ENCODE data around the gene MAML3. TPM values are rescaled to one million over a fixed set of nuclear protein-coding genes. Genes with fewer than 3 reads are reported as not detected.

The MAML3 gene
- polyA plus RNA-seq, 2 donors, result 3.7 to 3.8 TPM

GRCh38 chr4:140090215-140090731 is 63.7 kb downstream of the MAML3 start:
- no peaks in the 10 kb centered on the region for H3K36me3 ChIP-seq (ENCODE audit: control insufficient read depth in 2 of 2, insufficient read depth in 2 of 2, low read length in 1 of 2)
- WGBS, 2 donors, result 55 to 59% methylated on average over 5 of the region's 5 CpGs
- H3K4me3 ChIP-seq (ENCODE audit: low read depth in 1 of 2, low read length in 2 of 2), result no peak overlapping the region
- peaks cover 0 to 5% of the 10 kb centered on the region in 2 donors for H3K4me1 ChIP-seq (ENCODE audit: control insufficient read depth in 2 of 2, insufficient read depth in 2 of 2, low read length in 1 of 2)
- no peak overlapping the region for H3K27ac ChIP-seq (ENCODE audit: low read depth in 2 of 2, low read length in 1 of 2)
- H3K9me3 ChIP-seq (ENCODE audit: control insufficient read depth in 2 of 2, insufficient read depth in 1 of 2, low read depth in 1 of 2, low read length in 1 of 2), result no peaks in the 10 kb centered on the region
- no peaks in the 10 kb centered on the region for H3K27me3 ChIP-seq (ENCODE audit: control insufficient read depth in 1 of 2, insufficient read depth in 2 of 2, low read length in 2 of 2)

GRCh38 chr4:140089216-140089615 is 64.8 kb downstream of the MAML3 start:
- Histone ChIP-seq H3K36me3 (ENCODE audit: control insufficient read depth in 2 of 2, insufficient read depth in 2 of 2, low read length in 1 of 2) (no peaks in the 10 kb centered on the region), H3K27ac (ENCODE audit: low read depth in 2 of 2, low read length in 1 of 2) (no peak overlapping the region), H3K4me1 (ENCODE audit: control insufficient read depth in 2 of 2, insufficient read depth in 2 of 2, low read length in 1 of 2) (peaks cover 0 to 3% of the 10 kb centered on the region in 2 donors), H3K27me3 (ENCODE audit: control insufficient read depth in 1 of 2, insufficient read depth in 2 of 2, low read length in 2 of 2) (no peaks in the 10 kb centered on the region), H3K9me3 (ENCODE audit: control insufficient read depth in 2 of 2, insufficient read depth in 1 of 2, low read depth in 1 of 2, low read length in 1 of 2) (no peaks in the 10 kb centered on the region), H3K4me3 (ENCODE audit: low read depth in 1 of 2, low read length in 2 of 2) (no peak overlapping the region)

DNA sequence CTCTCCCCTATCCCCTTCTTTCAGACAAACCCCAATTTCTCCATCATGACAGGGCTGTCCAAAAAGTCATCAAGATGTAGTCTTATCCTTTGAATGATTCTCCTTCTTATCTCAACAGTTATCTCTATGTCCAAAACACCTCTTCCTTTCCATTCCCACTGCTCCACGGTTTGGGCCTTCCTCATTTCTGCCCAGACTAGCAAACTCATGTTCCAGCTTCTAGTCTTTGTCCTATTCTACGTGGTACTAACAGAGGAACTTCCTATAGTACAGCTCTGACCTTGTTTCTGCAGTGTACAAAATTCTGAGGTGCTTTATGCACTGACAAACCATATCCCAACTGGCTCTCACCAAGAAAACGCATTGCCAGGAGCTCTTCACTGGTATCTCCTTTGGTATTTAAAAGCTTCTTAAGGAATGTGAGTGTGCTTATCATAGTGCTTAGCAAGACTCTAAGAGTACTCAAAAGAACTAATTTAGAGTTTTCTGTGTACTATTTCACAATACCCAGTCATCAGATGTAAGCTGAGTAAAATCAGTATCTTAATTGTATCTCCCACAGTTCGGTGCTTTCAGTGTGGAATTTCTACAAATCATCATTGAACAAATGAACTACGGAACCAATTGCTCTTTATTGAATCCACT is 65.5 kb downstream of the MAML3 start:
- H3K27ac ChIP-seq (ENCODE audit: low read depth in 2 of 2, low read length in 1 of 2), result no peak overlapping the region
- no peak overlapping the region for H3K4me3 ChIP-seq (ENCODE audit: low read depth in 1 of 2, low read length in 2 of 2)
- H3K27me3 ChIP-seq (ENCODE audit: control insufficient read depth in 1 of 2, insufficient read depth in 2 of 2, low read length in 2 of 2), result no peaks in the 10 kb centered on the region
- WGBS, 2 donors, result 83 to 85% methylated on average over 5 of the region's 5 CpGs
- no peaks in the 10 kb centered on the region for H3K9me3 ChIP-seq (ENCODE audit: control insufficient read depth in 2 of 2, insufficient read depth in 1 of 2, low read depth in 1 of 2, low read length in 1 of 2)
- H3K4me1 ChIP-seq (ENCODE audit: control insufficient read depth in 2 of 2, insufficient read depth in 2 of 2, low read length in 1 of 2), result no peaks in the 10 kb centered on the region
- no peaks in the 10 kb centered on the region for H3K36me3 ChIP-seq (ENCODE audit: control insufficient read depth in 2 of 2, insufficient read depth in 2 of 2, low read length in 1 of 2)

DNA sequence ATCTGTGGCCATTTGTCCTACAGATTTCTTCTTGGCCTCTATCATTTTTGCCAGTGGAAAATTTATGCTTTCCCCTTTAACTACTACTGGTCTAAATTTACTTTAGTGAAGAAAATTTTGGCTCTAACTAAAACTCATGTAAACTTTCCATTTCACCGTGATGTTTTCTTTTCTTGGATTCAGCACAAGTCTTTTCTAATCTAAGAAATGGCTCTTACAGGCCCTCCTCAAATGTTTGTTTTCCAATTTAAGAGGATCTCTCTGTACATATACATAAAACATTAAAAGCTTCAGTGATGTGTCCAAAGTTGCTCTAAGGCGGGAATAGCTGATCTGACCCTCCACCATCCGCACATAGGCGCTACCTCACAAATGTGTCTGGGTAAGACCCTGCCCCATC is 68.1 kb downstream of the MAML3 start:
- Histone ChIP-seq H3K4me1 (ENCODE audit: control insufficient read depth in 2 of 2, insufficient read depth in 2 of 2, low read length in 1 of 2) (peaks cover 0 to 2% of the 10 kb centered on the region in 2 donors), H3K4me3 (ENCODE audit: low read depth in 1 of 2, low read length in 2 of 2) (no peak overlapping the region), H3K27ac (ENCODE audit: low read depth in 2 of 2, low read length in 1 of 2) (no peak overlapping the region), H3K9me3 (ENCODE audit: control insufficient read depth in 2 of 2, insufficient read depth in 1 of 2, low read depth in 1 of 2, low read length in 1 of 2) (no peaks in the 10 kb centered on the region), H3K36me3 (ENCODE audit: control insufficient read depth in 2 of 2, insufficient read depth in 2 of 2, low read length in 1 of 2) (no peaks in the 10 kb centered on the region), H3K27me3 (ENCODE audit: control insufficient read depth in 1 of 2, insufficient read depth in 2 of 2, low read length in 2 of 2) (no peaks in the 10 kb centered on the region)
- 84 to 86% methylated on average over 4 of the region's 4 CpGs for WGBS, 2 donors

GRCh38 chr4:140085062-140085622 is 68.8 kb downstream of the MAML3 start:
- 77 to 82% methylated on average over 9 of the region's 9 CpGs for WGBS, 2 donors
- H3K9me3 ChIP-seq (ENCODE audit: control insufficient read depth in 2 of 2, insufficient read depth in 1 of 2, low read depth in 1 of 2, low read length in 1 of 2), result no peaks in the 10 kb centered on the region
- H3K27ac ChIP-seq (ENCODE audit: low read depth in 2 of 2, low read length in 1 of 2), result peak overlapping the region in 1 of 2 donors; percentile 13
- no peaks in the 10 kb centered on the region for H3K27me3 ChIP-seq (ENCODE audit: control insufficient read depth in 1 of 2, insufficient read depth in 2 of 2, low read length in 2 of 2)
- peaks cover 0 to 2% of the 10 kb centered on the region in 2 donors for H3K4me1 ChIP-seq (ENCODE audit: control insufficient read depth in 2 of 2, insufficient read depth in 2 of 2, low read length in 1 of 2)
- no peaks in the 10 kb centered on the region for H3K36me3 ChIP-seq (ENCODE audit: control insufficient read depth in 2 of 2, insufficient read depth in 2 of 2, low read length in 1 of 2)
- no peak overlapping the region for H3K4me3 ChIP-seq (ENCODE audit: low read depth in 1 of 2, low read length in 2 of 2)

GRCh38 chr4:140084385-140084784 is 69.6 kb downstream of the MAML3 start:
- Histone ChIP-seq H3K4me1 (ENCODE audit: control insufficient read depth in 2 of 2, insufficient read depth in 2 of 2, low read length in 1 of 2) (peaks cover 0 to 2% of the 10 kb centered on the region in 2 donors), H3K4me3 (ENCODE audit: low read depth in 1 of 2, low read length in 2 of 2) (no peak overlapping the region), H3K27ac (ENCODE audit: low read depth in 2 of 2, low read length in 1 of 2) (no peak overlapping the region), H3K9me3 (ENCODE audit: control insufficient read depth in 2 of 2, insufficient read depth in 1 of 2, low read depth in 1 of 2, low read length in 1 of 2) (no peaks in the 10 kb centered on the region), H3K36me3 (ENCODE audit: control insufficient read depth in 2 of 2, insufficient read depth in 2 of 2, low read length in 1 of 2) (no peaks in the 10 kb centered on the region), H3K27me3 (ENCODE audit: control insufficient read depth in 1 of 2, insufficient read depth in 2 of 2, low read length in 2 of 2) (no peaks in the 10 kb centered on the region)
- 66 to 69% methylated on average over 5 of the region's 5 CpGs for WGBS, 2 donors

- Histone ChIP-seq H3K4me1 (ENCODE audit: control insufficient read depth in 2 of 2, insufficient read depth in 2 of 2, low read length in 1 of 2) (peaks cover 0 to 2% of the 10 kb centered on the region in 2 donors), H3K27me3 (ENCODE audit: control insufficient read depth in 1 of 2, insufficient read depth in 2 of 2, low read length in 2 of 2) (no peaks in the 10 kb centered on the region), H3K9me3 (ENCODE audit: control insufficient read depth in 2 of 2, insufficient read depth in 1 of 2, low read depth in 1 of 2, low read length in 1 of 2) (no peaks in the 10 kb centered on the region), H3K4me3 (ENCODE audit: low read depth in 1 of 2, low read length in 2 of 2) (no peak overlapping the region), H3K27ac (ENCODE audit: low read depth in 2 of 2, low read length in 1 of 2) (no peak overlapping the region), H3K36me3 (ENCODE audit: control insufficient read depth in 2 of 2, insufficient read depth in 2 of 2, low read length in 1 of 2) (no peaks in the 10 kb centered on the region)
- WGBS, 2 donors, result 88% methylated on average over 7 of the region's 7 CpGs
Measured at GRCh38 chr4:140082391-140082755, 71.6 kb downstream of the MAML3 start.

DNA sequence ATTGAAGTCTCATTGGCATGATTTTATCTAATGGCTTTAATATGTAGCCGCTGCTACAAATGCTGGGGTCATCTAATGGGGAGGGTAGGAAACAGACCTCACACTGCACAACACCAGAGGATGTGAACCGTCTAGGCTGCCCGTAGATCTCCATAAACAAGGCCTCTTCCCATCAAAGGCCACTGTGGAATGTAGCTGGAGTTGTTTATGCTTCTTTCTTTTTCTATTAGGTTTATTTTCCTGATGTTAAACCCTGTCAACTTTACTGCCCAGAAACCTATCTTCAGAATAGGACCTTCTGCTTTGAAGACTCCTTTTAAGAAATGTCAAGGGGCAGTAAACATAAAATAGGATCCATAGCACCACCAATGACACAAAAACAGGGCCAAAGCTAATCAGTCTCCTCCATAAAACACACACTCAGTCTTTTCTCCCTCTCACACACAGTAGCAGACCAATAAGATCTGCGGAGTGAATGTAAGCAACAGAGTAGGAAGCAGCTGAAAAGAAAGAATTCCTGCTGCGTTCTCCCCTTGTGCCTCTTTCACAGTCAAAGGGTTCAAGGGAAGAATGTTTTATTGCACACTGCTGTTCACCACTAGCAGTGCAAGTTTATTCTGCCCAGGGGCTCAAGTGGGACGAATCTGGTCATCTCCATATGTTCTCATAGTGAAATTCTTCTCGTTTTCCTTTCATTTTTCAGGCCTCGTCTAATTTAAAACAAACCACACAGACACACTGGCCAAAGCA is 72.2 kb downstream of the MAML3 start:
- 78% methylated on average over 8 of the region's 8 CpGs for WGBS, 2 donors
- no peaks in the 10 kb centered on the region for H3K9me3 ChIP-seq (ENCODE audit: control insufficient read depth in 2 of 2, insufficient read depth in 1 of 2, low read depth in 1 of 2, low read length in 1 of 2)
- no peak overlapping the region for H3K4me3 ChIP-seq (ENCODE audit: low read depth in 1 of 2, low read length in 2 of 2)
- H3K36me3 ChIP-seq (ENCODE audit: control insufficient read depth in 2 of 2, insufficient read depth in 2 of 2, low read length in 1 of 2), result no peaks in the 10 kb centered on the region
- peaks cover 0 to 2% of the 10 kb centered on the region in 2 donors for H3K4me1 ChIP-seq (ENCODE audit: control insufficient read depth in 2 of 2, insufficient read depth in 2 of 2, low read length in 1 of 2)
- no peaks in the 10 kb centered on the region for H3K27me3 ChIP-seq (ENCODE audit: control insufficient read depth in 1 of 2, insufficient read depth in 2 of 2, low read length in 2 of 2)
- H3K27ac ChIP-seq (ENCODE audit: low read depth in 2 of 2, low read length in 1 of 2), result no peak overlapping the region

GRCh38 chr4:140080883-140081282 is 73.1 kb downstream of the MAML3 start:
- Histone ChIP-seq H3K27ac (ENCODE audit: low read depth in 2 of 2, low read length in 1 of 2) (no peak overlapping the region), H3K27me3 (ENCODE audit: control insufficient read depth in 1 of 2, insufficient read depth in 2 of 2, low read length in 2 of 2) (no peaks in the 10 kb centered on the region), H3K36me3 (ENCODE audit: control insufficient read depth in 2 of 2, insufficient read depth in 2 of 2, low read length in 1 of 2) (no peaks in the 10 kb centered on the region), H3K9me3 (ENCODE audit: control insufficient read depth in 2 of 2, insufficient read depth in 1 of 2, low read depth in 1 of 2, low read length in 1 of 2) (no peaks in the 10 kb centered on the region), H3K4me1 (ENCODE audit: control insufficient read depth in 2 of 2, insufficient read depth in 2 of 2, low read length in 1 of 2) (peaks cover 0 to 2% of the 10 kb centered on the region in 2 donors), H3K4me3 (ENCODE audit: low read depth in 1 of 2, low read length in 2 of 2) (no peak overlapping the region)
- WGBS, 2 donors, result 73 to 74% methylated on average over 2 of the region's 2 CpGs
